Fibroblast of the aortic adventitia (primary cell): ENCODE measurements around the gene KIAA1217. TPM values are rescaled to one million over a fixed set of nuclear protein-coding genes. Genes with fewer than 3 reads are reported as not detected.

Source experiments
- DNase-seq: peaks from one replicate; pipeline ENCODE4 v3.0.0-alpha.2; 2010; ENCODE audit warnings: low read depth
- H3K4me3 ChIP-seq: 2 replicates; pipeline ENCODE4 v1.5.1; 2011; ENCODE audit warnings: low read depth, mild to moderate bottlenecking, control low read depth, low read length, moderate library complexity
- CTCF ChIP-seq: IDR thresholded peaks from 2 replicates; pipeline ENCODE4 v1.5.1; 2011; ENCODE audit warnings: mild to moderate bottlenecking, low read length, control low read depth, inconsistent platforms; ENCODE audit not compliant: insufficient read depth
- total RNA-seq: library from RNA; depleted of rRNA; stranded (reverse); fragments of >200 nt; gene quantifications from 2 replicates; pipeline ENCODE4 v1.2.3, GENCODE V29; 2012; ENCODE audit warnings: low replicate concordance

The KIAA1217 gene
- total RNA-seq, 1 donor = 12.5 TPM

GRCh38 chr10:24432478-24433416 lies 223.8 kb downstream of the KIAA1217 start:
- DNase-seq = no peak

GRCh38 chr10:24433705-24434104 lies 224.8 kb downstream of the KIAA1217 start:
- DNase-seq = no peak
- no peak overlapping the region for H3K4me3 ChIP-seq
- no peak for TF ChIP-seq CTCF

More at GRCh38 chr10:24432478-24433416, 223.8 kb downstream of the KIAA1217 start:
- H3K4me3 ChIP-seq = no peak overlapping the region
- TF ChIP-seq CTCF = no peak

DNA sequence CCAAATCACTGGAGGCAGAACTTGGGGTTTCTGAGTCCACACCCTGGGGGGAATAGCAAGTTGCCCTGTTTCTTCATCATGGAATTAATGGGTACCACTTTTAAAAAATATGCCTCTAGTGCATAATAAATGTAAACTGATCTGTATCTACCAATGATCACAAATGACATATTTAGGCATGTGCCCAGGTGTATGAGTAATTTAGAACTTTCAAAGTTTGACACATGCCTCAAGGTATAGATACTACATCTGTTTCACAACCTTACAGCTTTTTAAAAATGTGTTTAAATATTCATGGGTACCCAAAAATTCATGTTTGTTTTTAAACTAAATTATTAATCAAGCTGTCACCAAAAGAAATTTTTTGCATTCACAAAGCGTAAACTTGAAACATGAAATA lies 226.0 kb downstream of the KIAA1217 start:
- no peak for TF ChIP-seq CTCF
- H3K4me3 ChIP-seq = no peak overlapping the region
- DNase-seq = no peak

DNA sequence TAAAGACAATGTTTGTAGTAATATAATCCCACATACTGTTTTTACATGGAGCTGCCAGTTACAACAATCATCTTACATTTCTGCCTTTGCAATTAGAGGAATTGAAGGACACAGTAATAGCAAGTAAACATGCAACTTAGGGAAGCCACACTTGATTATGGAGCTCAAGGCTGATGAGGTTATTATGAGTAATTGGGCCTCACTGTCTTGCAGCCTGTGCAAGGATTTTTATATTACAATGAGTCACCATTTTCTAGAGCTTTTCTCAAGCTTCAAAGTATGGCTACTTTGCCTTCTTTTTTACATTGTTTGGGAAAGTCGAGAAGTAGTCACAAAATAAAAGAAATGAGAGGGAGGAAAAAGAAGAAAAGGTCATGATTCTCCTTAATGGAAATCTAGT lies 226.4 kb downstream of the KIAA1217 start:
- DNase-seq = peak; percentile 37
- TF ChIP-seq CTCF = no peak
- no peak overlapping the region for H3K4me3 ChIP-seq

- no peak overlapping the region for H3K4me3 ChIP-seq
- DNase-seq = no peak
- no peak for TF ChIP-seq CTCF
These were observed 228.4 kb downstream of the KIAA1217 start for GRCh38 chr10:24437302-24437701.

GRCh38 chr10:24438800-24439199 lies 229.9 kb downstream of the KIAA1217 start:
- TF ChIP-seq CTCF = no peak
- no peak for DNase-seq
- H3K4me3 ChIP-seq = no peak overlapping the region
